HepG2 (cell line): ENCODE results near the gene IL24. TPM values are rescaled to one million over a fixed set of nuclear protein-coding genes. Genes with fewer than 3 reads are reported as not detected.

Experiments used
- ATF7-NPFF ChIP-seq: sonication (generic); formaldehyde crosslinking; IDR thresholded peaks from 2 replicates; pipeline ENCODE4 v1.8.1; 2023; ENCODE audit warnings: mild to moderate bottlenecking, low read depth, missing genetic modification reagents, moderate library complexity
- FOXO1 ChIP-seq: sonication (generic); formaldehyde crosslinking; IDR thresholded peaks from 2 replicates; pipeline ENCODE4 v1.4.0; 2020; ENCODE audit warnings: missing genetic modification reagents
- GMEB1 ChIP-seq: sonication (generic); formaldehyde crosslinking; IDR thresholded peaks from 2 replicates; pipeline ENCODE4 v1.5.1; 2020; ENCODE audit warnings: missing genetic modification reagents, mild to moderate bottlenecking, borderline replicate concordance
- HOXD1 ChIP-seq: sonication (generic); formaldehyde crosslinking; IDR thresholded peaks from 2 replicates; pipeline ENCODE4 v1.5.0; 2020; ENCODE audit warnings: missing genetic modification reagents
- KAT8 ChIP-seq: IDR thresholded peaks from 2 replicates; pipeline ENCODE4 v1.6.1; 2016; ENCODE audit warnings: missing genetic modification reagents, missing compliant biosample characterization
- KLF12 ChIP-seq: sonication (generic); formaldehyde crosslinking; IDR thresholded peaks from 2 replicates; pipeline ENCODE4 v1.4.0; 2020; ENCODE audit warnings: missing genetic modification reagents, borderline replicate concordance
- KLF6 ChIP-seq: IDR thresholded peaks from 2 replicates; pipeline ENCODE4 v1.8.0; 2016; ENCODE audit warnings: missing biosample characterization, missing genetic modification reagents
- MBD4 ChIP-seq: IDR thresholded peaks from 2 replicates; pipeline ENCODE4 v1.6.1; 2012; ENCODE audit warnings: low read length, inconsistent platforms, borderline replicate concordance
- RXRA ChIP-seq: sonication (generic); formaldehyde crosslinking; IDR thresholded peaks from 2 replicates; pipeline ENCODE4 v1.5.1; 2020; ENCODE audit warnings: missing genetic modification reagents
- SAP130 ChIP-seq: IDR thresholded peaks from 2 replicates; pipeline ENCODE4 v1.6.1; 2016; ENCODE audit warnings: low read depth
- SMAD9 ChIP-seq: sonication (generic); formaldehyde crosslinking; IDR thresholded peaks from 2 replicates; pipeline ENCODE4 v1.5.1; 2020; ENCODE audit warnings: mild to moderate bottlenecking, missing genetic modification reagents
- TFAP4 ChIP-seq: sonication (generic); IDR thresholded peaks from 2 replicates; pipeline ENCODE4 v1.6.1; 2016; ENCODE audit warnings: low read depth, borderline replicate concordance
- TMF1 ChIP-seq: sonication (generic); formaldehyde crosslinking; IDR thresholded peaks from 2 replicates; pipeline ENCODE4 v1.8.1; 2022; ENCODE audit warnings: low read depth, missing genetic modification reagents
- TOPORS ChIP-seq: sonication (generic); formaldehyde crosslinking; IDR thresholded peaks from 2 replicates; pipeline ENCODE4 v1.8.0; 2023; ENCODE audit warnings: mild to moderate bottlenecking, missing genetic modification reagents
- XRCC5 ChIP-seq: fragments of 200-400 bp; formaldehyde crosslinking; optimal IDR thresholded peaks from 2 replicates; pipeline ENCODE3; 2017; ENCODE audit warnings: mild to moderate bottlenecking, low read length
- ZBTB1 ChIP-seq: sonication (generic); formaldehyde crosslinking; IDR thresholded peaks from 2 replicates; pipeline ENCODE4 v1.4.0; 2020; ENCODE audit warnings: missing genetic modification reagents, borderline replicate concordance
- ZNF24 ChIP-seq: fragments of 450-650 bp; IDR thresholded peaks from 2 replicates; pipeline ENCODE4 v1.6.1; 2017; ENCODE audit warnings: antibody characterized with exemption, mild to moderate bottlenecking
- ZNF496 ChIP-seq: sonication (generic); formaldehyde crosslinking; IDR thresholded peaks from 2 replicates; pipeline ENCODE4 v1.8.1; 2023; ENCODE audit warnings: mild to moderate bottlenecking, moderate library complexity, missing genetic modification reagents; ENCODE audit not compliant: insufficient replicate concordance
- ZNF580 ChIP-seq: IDR thresholded peaks from 2 replicates; pipeline ENCODE4 v1.6.1; 2016; ENCODE audit warnings: low read depth, borderline replicate concordance
- ZNF619 ChIP-seq: sonication (generic); formaldehyde crosslinking; IDR thresholded peaks from 2 replicates; pipeline ENCODE4 v1.4.0; 2020; ENCODE audit warnings: mild to moderate bottlenecking, missing genetic modification reagents
- ZNF790 ChIP-seq: sonication (generic); formaldehyde crosslinking; IDR thresholded peaks from 2 replicates; pipeline ENCODE4 v1.8.0; 2022; ENCODE audit warnings: missing genetic modification reagents, mild to moderate bottlenecking, borderline replicate concordance
- ZNF841 ChIP-seq: sonication (generic); formaldehyde crosslinking; IDR thresholded peaks from 2 replicates; pipeline ENCODE4 v1.8.1; 2023; ENCODE audit warnings: missing genetic modification reagents, borderline replicate concordance
- ZSCAN9 ChIP-seq: IDR thresholded peaks from 2 replicates; pipeline ENCODE4 v1.6.1; 2016; ENCODE audit warnings: borderline replicate concordance
- polyA plus RNA-seq, 8 experiments: library from polyadenylated mRNA; depleted of rRNA in 3 of 8; stranded (reverse) in 7 of 8; unstranded in 1 of 8; fragments of >200 nt; fragmentation: Illumina TruSeq in 4 of 8; extraction: Trizol in 4 of 8; gene quantifications; 2 replicates each; pipeline versions ENCODE4 v1.2.1 to v1.2.3, GENCODE V29; 2011 to 2016; ENCODE audit warnings: low read depth in 4 of 8, missing spikeins in 1 of 8, mixed read lengths in 1 of 8; ENCODE audit not compliant: insufficient read depth in 1 of 8
- total RNA-seq, 5 experiments: library from RNA; depleted of rRNA; stranded (reverse); fragments of >200 nt; fragmentation: Illumina TruSeq; extraction: Trizol; gene quantifications; 2 replicates each; pipeline ENCODE4 v1.2.3, GENCODE V29; 2016; ENCODE audit warnings: low read depth in 1 of 5
- TF ChIP-seq, protein P1 (sequence below): IDR thresholded peaks from 2 replicates; pipeline ENCODE4 v1.6.1; 2012; ENCODE audit warnings: low read length, improper control_type of control experiment
- TF ChIP-seq, protein P2 (sequence below): IDR thresholded peaks from 2 replicates; pipeline ENCODE4 v1.6.1; 2016; ENCODE audit warnings: control low read depth

IL24 gene
- total and polyA plus RNA-seq, 2 of the 13 experiments (the other 11 are each of a cell fraction or from before 2014, with no cell fraction given): not detected

GRCh38 chr1:206935491-206936067 lies 38.3 kb downstream of the IL24 start (continued):
- TF ChIP-seq GMEB1: no peak
- TF ChIP-seq ZNF619: no peak
- TF ChIP-seq, protein P1, sequence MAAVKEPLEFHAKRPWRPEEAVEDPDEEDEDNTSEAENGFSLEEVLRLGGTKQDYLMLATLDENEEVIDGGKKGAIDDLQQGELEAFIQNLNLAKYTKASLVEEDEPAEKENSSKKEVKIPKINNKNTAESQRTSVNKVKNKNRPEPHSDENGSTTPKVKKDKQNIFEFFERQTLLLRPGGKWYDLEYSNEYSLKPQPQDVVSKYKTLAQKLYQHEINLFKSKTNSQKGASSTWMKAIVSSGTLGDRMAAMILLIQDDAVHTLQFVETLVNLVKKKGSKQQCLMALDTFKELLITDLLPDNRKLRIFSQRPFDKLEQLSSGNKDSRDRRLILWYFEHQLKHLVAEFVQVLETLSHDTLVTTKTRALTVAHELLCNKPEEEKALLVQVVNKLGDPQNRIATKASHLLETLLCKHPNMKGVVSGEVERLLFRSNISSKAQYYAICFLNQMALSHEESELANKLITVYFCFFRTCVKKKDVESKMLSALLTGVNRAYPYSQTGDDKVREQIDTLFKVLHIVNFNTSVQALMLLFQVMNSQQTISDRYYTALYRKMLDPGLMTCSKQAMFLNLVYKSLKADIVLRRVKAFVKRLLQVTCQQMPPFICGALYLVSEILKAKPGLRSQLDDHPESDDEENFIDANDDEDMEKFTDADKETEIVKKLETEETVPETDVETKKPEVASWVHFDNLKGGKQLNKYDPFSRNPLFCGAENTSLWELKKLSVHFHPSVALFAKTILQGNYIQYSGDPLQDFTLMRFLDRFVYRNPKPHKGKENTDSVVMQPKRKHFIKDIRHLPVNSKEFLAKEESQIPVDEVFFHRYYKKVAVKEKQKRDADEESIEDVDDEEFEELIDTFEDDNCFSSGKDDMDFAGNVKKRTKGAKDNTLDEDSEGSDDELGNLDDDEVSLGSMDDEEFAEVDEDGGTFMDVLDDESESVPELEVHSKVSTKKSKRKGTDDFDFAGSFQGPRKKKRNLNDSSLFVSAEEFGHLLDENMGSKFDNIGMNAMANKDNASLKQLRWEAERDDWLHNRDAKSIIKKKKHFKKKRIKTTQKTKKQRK: no peak
- TF ChIP-seq TMF1 (CRISPR knock-in tag): no peak
- no peak for TF ChIP-seq ZSCAN9 (CRISPR knock-in tag)
- no peak for TF ChIP-seq ZBTB1
- TF ChIP-seq ZNF24: no peak
- TF ChIP-seq XRCC5: peak; percentile 95
- 0 out of 2 replicates have a peak, but pooled peaks have one; percentile 13 for TF ChIP-seq RXRA (CRISPR knock-in tag)
- no peak for TF ChIP-seq KLF12 (CRISPR knock-in tag)
- TF ChIP-seq ZNF496 (CRISPR knock-in tag): no peak
- no peak for TF ChIP-seq TFAP4
- no peak for TF ChIP-seq ATF7-NPFF (CRISPR knock-in tag)
- TF ChIP-seq TOPORS: no peak
- no peak for TF ChIP-seq KLF6 (CRISPR knock-in tag)
- TF ChIP-seq SMAD9 (CRISPR knock-in tag): no peak
- TF ChIP-seq, protein P2, sequence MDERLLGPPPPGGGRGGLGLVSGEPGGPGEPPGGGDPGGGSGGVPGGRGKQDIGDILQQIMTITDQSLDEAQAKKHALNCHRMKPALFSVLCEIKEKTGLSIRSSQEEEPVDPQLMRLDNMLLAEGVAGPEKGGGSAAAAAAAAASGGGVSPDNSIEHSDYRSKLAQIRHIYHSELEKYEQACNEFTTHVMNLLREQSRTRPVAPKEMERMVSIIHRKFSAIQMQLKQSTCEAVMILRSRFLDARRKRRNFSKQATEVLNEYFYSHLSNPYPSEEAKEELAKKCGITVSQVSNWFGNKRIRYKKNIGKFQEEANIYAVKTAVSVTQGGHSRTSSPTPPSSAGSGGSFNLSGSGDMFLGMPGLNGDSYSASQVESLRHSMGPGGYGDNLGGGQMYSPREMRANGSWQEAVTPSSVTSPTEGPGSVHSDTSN (CRISPR knock-in tag): no peak
- no peak for TF ChIP-seq KAT8
- TF ChIP-seq ZNF841 (CRISPR knock-in tag): no peak
- no peak for TF ChIP-seq MBD4
- TF ChIP-seq HOXD1 (CRISPR knock-in tag): no peak
- TF ChIP-seq FOXO1 (CRISPR knock-in tag): no peak
- TF ChIP-seq ZNF790 (CRISPR knock-in tag): no peak
- TF ChIP-seq SAP130 (CRISPR knock-in tag): peak; percentile 16; the same call in 1 of the 2 replicates
- peak; percentile 70; the same call in 1 of the 2 replicates for TF ChIP-seq ZNF580 (CRISPR knock-in tag)
